Stimulated activated naive B cell treated with anti-CD40 and anti-IgM and Interleukin-4, amounts not matched to agents 10 μg/mL and 1 μg/mL and 100 μg/mL, for 72 hours (primary cell): ENCODE results near the gene IQCE.
"Not testable (repeated sequence)": the region's sequence is repeated elsewhere in the genome, so short reads cannot be mapped to it uniquely, and the experiment has no call there.

Experiments used
- ATAC-seq, 2 donors: fragments of 150-1000 bp; cut with Tn5 transposase; replicated peaks; 2 replicates each; pipeline ENCODE4 v1.10.0; 2021; ENCODE audit warnings: moderate library complexity in 1 of 2
- DNase-seq: peaks from one replicate; pipeline ENCODE4 v3.0.0; 2021
- H3K27ac Mint-ChIP-seq: one replicate; pipeline ENCODE4 v1.8.0; 2022; ENCODE audit warnings: mild to moderate bottlenecking, mixed read lengths
- H3K27me3 Mint-ChIP-seq, 2 donors: one replicate each; pipeline ENCODE4 v1.8.0; 2022; ENCODE audit warnings: mixed read lengths in 2 of 2
- H3K36me3 Mint-ChIP-seq, 2 donors: one replicate each; pipeline ENCODE4 v1.8.0; 2022; ENCODE audit warnings: mixed read lengths in 2 of 2, mild to moderate bottlenecking in 1 of 2
- H3K4me1 Mint-ChIP-seq, 2 donors: one replicate each; pipeline ENCODE4 v1.8.0; 2022; ENCODE audit warnings: mixed read lengths in 2 of 2, mild to moderate bottlenecking in 1 of 2
- H3K4me3 Mint-ChIP-seq, 2 donors: one replicate each; pipeline ENCODE4 v1.8.0; 2022; ENCODE audit warnings: mild to moderate bottlenecking in 2 of 2, mixed read lengths in 2 of 2, moderate library complexity in 1 of 2
- H3K9me3 Mint-ChIP-seq, 2 donors: one replicate each; pipeline ENCODE4 v1.8.0; 2022; ENCODE audit warnings: mixed read lengths in 2 of 2, mild to moderate bottlenecking in 1 of 2

Gene IQCE

DNA sequence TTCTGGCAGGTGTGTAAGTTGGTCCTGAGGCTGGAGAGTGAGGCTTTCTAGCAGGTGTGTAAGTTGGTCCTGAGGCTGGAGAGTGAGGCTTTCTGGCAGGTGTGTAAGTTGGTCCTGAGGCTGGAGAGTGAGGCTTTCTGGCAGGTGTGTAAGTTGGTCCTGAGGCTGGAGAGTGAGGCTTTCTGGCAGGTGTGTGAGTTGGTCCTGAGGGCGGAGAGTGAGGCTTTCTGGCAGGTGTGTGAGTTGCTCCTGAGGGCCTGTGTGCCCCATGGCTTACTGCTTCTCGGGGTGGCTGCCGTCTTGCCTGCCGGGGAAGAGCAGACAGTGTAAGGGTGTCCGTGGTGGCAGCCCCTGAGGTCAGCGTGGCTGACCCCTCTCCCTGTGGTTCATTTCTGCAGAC lies 50.9 kb downstream of the IQCE start:
- H3K36me3 Mint-ChIP-seq, H3K27me3 Mint-ChIP-seq, H3K9me3 Mint-ChIP-seq, ATAC-seq, DNase-seq: not testable (repeated sequence)
- H3K4me1 Mint-ChIP-seq, result peaks cover 23 to 41% of the 10 kb centered on the region in 2 donors
- H3K27ac Mint-ChIP-seq, result peak overlapping the region; percentile 87
- peak overlapping the region in 1 of 2 donors; percentile 83 for H3K4me3 Mint-ChIP-seq

DNA sequence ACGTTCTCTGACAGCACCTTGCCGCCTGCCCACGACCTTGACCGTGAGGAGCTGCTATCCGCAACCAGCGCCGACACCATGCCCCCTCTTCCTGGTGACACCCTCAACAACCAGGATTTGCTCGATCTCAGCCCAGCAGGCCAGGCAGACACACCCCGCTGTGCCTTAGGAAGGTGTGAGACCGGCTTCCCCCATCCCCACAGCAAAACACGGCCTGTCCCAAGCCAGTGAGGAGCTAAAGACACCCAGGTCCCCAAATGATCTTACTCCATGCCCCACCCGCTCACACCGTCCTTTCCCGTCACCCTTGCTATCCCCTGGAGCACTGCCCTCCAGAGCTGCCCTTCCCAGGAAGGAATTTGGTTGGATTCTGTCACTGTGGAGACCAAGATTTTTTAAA lies 51.7 kb downstream of the IQCE start:
- no peaks in the 10 kb centered on the region for H3K36me3 Mint-ChIP-seq
- ATAC-seq (no peak), DNase-seq (no peak)
- H3K9me3 Mint-ChIP-seq, result no peaks in the 10 kb centered on the region
- H3K27me3 Mint-ChIP-seq, result no peaks in the 10 kb centered on the region
- H3K4me3 Mint-ChIP-seq, result no peak overlapping the region
- H3K4me1 Mint-ChIP-seq, result peaks cover 23 to 45% of the 10 kb centered on the region in 2 donors
- peak overlapping the region; percentile 38 for H3K27ac Mint-ChIP-seq

DNA sequence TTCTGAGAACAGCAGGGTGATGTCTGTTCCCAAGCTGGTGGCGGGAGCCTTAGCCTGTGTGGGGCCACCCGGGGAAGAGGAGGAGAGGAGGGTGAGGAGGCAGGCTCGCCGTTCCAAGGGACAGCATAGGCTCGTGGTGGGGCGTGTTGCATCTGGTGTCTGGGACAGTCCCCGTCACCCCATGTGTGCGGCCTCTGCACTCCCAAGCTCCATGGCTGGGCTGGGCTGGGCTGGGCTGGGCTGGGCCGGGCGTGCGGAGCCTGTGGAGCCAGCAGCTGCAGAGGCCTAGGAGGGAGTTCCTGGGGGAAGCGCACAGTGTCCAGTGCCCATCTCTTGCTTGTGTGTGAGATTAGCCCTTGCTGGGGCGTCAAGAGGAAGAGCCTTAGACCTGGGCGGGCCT lies 52.1 kb downstream of the IQCE start:
- DNase-seq (no peak), ATAC-seq (no peak)
- Mint-ChIP-seq H3K4me1 (peaks cover 23 to 45% of the 10 kb centered on the region in 2 donors), H3K27me3 (no peaks in the 10 kb centered on the region), H3K9me3 (no peaks in the 10 kb centered on the region), H3K36me3 (no peaks in the 10 kb centered on the region), H3K27ac (peak overlapping the region; percentile 38), H3K4me3 (no peak overlapping the region)

- DNase-seq (no peak), ATAC-seq (no peak)
- Mint-ChIP-seq H3K27ac (no peak overlapping the region), H3K4me3 (no peak overlapping the region), H3K36me3 (no peaks in the 10 kb centered on the region), H3K4me1 (peaks cover 23 to 45% of the 10 kb centered on the region in 2 donors), H3K27me3 (no peaks in the 10 kb centered on the region), H3K9me3 (no peaks in the 10 kb centered on the region)
Observed at GRCh38 chr7:2611401-2611800, 52.6 kb downstream of the IQCE start.

GRCh38 chr7:2611922-2612321 lies 53.1 kb downstream of the IQCE start:
- Mint-ChIP-seq H3K9me3 (no peaks in the 10 kb centered on the region), H3K4me1 (peaks cover 23 to 45% of the 10 kb centered on the region in 2 donors), H3K36me3 (no peaks in the 10 kb centered on the region), H3K27ac (no peak overlapping the region), H3K27me3 (no peaks in the 10 kb centered on the region), H3K4me3 (no peak overlapping the region)
- ATAC-seq, result no peak
- no peak for DNase-seq

DNA sequence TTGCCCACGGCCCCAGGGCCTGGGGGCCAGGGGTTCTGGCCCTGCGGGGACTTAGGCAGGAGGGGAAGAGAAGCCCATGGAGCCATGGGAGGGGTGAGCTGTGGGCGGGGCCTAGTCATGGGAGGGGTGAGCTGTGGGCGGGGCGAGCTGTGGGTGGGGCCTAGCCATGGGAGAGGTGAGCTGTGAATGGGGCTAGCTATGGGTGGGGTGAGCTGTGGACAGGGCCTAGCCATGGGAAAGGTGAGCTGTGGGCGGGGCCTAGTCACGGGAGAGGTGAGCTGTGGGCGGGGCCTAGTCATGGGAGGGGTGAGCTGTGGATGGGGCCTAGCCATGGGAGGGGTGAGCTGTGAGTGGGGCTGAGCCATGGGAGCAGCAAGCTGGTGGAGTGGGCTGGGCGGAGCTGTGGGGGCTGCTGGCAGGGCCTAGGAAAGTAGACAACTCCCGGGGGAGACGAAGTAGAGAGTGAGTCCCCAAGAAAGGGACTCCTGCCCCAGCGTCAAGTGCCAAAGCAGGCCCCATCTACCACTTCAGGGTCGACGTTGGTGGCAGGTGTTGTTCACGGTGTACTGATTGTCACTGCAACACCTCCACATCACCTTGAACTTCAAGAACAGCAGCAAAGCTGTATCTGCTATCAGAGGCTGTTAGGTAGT lies 53.8 kb downstream of the IQCE start:
- Mint-ChIP-seq H3K4me1 (peaks cover 24 to 43% of the 10 kb centered on the region in 2 donors), H3K4me3 (no peak overlapping the region), H3K27me3 (no peaks in the 10 kb centered on the region), H3K36me3 (no peaks in the 10 kb centered on the region), H3K9me3 (no peaks in the 10 kb centered on the region), H3K27ac (no peak overlapping the region)
- ATAC-seq (no peak), DNase-seq (no peak)

GRCh38 chr7:2613098-2613930 lies 54.5 kb downstream of the IQCE start:
- no peak overlapping the region for H3K4me3 Mint-ChIP-seq
- peaks cover 21 to 36% of the 10 kb centered on the region in 2 donors for H3K4me1 Mint-ChIP-seq
- H3K9me3 Mint-ChIP-seq, result no peaks in the 10 kb centered on the region
- H3K27ac Mint-ChIP-seq, result peak overlapping the region; percentile 75
- H3K27me3 Mint-ChIP-seq, result no peaks in the 10 kb centered on the region
- no peaks in the 10 kb centered on the region for H3K36me3 Mint-ChIP-seq
- DNase-seq (no peak), ATAC-seq (no peak)

GRCh38 chr7:2613931-2614600 lies 55.3 kb downstream of the IQCE start:
- no peaks in the 10 kb centered on the region for H3K36me3 Mint-ChIP-seq
- H3K4me3 Mint-ChIP-seq, result no peak overlapping the region
- DNase-seq (no peak), ATAC-seq (peak; percentile 25 to 63)
- H3K9me3 Mint-ChIP-seq, result no peaks in the 10 kb centered on the region
- peaks cover 18 to 28% of the 10 kb centered on the region in 2 donors for H3K4me1 Mint-ChIP-seq
- H3K27me3 Mint-ChIP-seq, result no peaks in the 10 kb centered on the region
- H3K27ac Mint-ChIP-seq, result no peak overlapping the region

GRCh38 chr7:2614631-2615330 lies 56.0 kb downstream of the IQCE start:
- no peak for ATAC-seq
- Mint-ChIP-seq H3K27ac (no peak overlapping the region), H3K27me3 (no peaks in the 10 kb centered on the region), H3K9me3 (no peaks in the 10 kb centered on the region), H3K4me1 (peaks cover 14 to 22% of the 10 kb centered on the region in 2 donors), H3K36me3 (no peaks in the 10 kb centered on the region), H3K4me3 (no peak overlapping the region)
- no peak for DNase-seq

GRCh38 chr7:2616387-2617324 lies 57.9 kb downstream of the IQCE start:
- Mint-ChIP-seq H3K4me3 (no peak overlapping the region), H3K27ac (no peak overlapping the region), H3K27me3 (no peaks in the 10 kb centered on the region), H3K36me3 (no peaks in the 10 kb centered on the region), H3K4me1 (peaks cover 17% of the 10 kb centered on the region in 2 donors), H3K9me3 (no peaks in the 10 kb centered on the region)
- DNase-seq (no peak), ATAC-seq (no peak)

DNA sequence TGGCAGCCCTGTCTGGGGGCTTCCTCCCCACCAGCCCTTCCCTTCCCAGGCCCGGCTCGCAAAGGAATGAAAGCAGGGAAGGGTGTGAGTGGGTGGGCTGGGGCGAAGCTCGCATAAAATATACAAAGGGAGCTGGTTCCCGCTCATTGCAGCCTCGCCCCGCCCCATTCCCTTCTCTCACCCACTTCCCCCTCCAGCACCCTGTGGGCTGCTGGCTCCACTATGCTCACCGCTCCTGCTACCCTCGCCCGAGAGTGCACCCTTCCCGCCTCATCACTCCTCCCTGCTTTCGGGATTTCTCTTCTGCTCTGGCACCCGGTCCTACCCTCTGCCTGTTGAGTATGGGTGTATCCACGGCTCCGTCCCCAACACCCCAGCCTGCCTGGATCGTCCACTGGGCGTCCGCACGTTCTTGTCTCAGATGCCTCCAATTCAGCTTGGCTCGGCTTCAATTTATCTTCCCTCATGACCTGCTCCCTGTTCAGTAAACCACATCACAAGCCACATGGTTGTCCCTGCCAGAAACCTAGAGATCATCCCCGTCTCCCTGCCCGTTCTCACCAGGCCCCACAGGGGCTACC lies 58.6 kb downstream of the IQCE start:
- Mint-ChIP-seq H3K4me3 (no peak overlapping the region), H3K27me3 (no peaks in the 10 kb centered on the region), H3K36me3 (no peaks in the 10 kb centered on the region), H3K27ac (no peak overlapping the region), H3K4me1 (peaks cover 17% of the 10 kb centered on the region in 2 donors), H3K9me3 (no peaks in the 10 kb centered on the region)
- ATAC-seq (no peak), DNase-seq (no peak)

- ATAC-seq, result no peak
- Mint-ChIP-seq H3K27ac (no peak overlapping the region), H3K36me3 (no peaks in the 10 kb centered on the region), H3K4me3 (no peak overlapping the region), H3K4me1 (peaks cover 4 to 8% of the 10 kb centered on the region in 2 donors), H3K27me3 (no peaks in the 10 kb centered on the region), H3K9me3 (no peaks in the 10 kb centered on the region)
- DNase-seq, result no peak
Observed at GRCh38 chr7:2619116-2619515, 60.3 kb downstream of the IQCE start.
